ENCODE measurements around the gene COL28A1. TPM values are rescaled to one million over a fixed set of nuclear protein-coding genes. Genes with fewer than 3 reads are reported as not detected.

The COL28A1 gene
- polyA plus RNA-seq, 3 donors, result not detected

GRCh38 chr7:7327423-7327822 is 208.2 kb downstream of the COL28A1 start:
- Histone ChIP-seq H3K9ac (ENCODE audit: insufficient read depth, low read length, poor library complexity, severe bottlenecking) (no peak overlapping the region), H4K20me1 (ENCODE audit: insufficient read depth, low read length) (no peaks in the 10 kb centered on the region), H3K27ac (ENCODE audit: low read depth in 1 of 2, low read length in 2 of 2) (no peak overlapping the region), H3K36me3 (replicated peaks in 1 of 2; ENCODE audit: control insufficient read depth in 1 of 2, insufficient read depth in 2 of 2, low read length in 2 of 2) (no peaks in the 10 kb centered on the region), H3K4me3 (replicated peaks in 1 of 3; ENCODE audit: low read depth in 2 of 3, low read length in 3 of 3) (no peak overlapping the region), H2AFZ (ENCODE audit: insufficient read depth, low read depth, low read length, poor library complexity, severe bottlenecking) (no peak overlapping the region), H3K4me2 (replicated peaks; ENCODE audit: extremely low read depth, low read length, poor library complexity, severe bottlenecking) (no peak overlapping the region), H3K79me2 (ENCODE audit: insufficient read depth, low read length) (no peaks in the 10 kb centered on the region), H3K4me1 (ENCODE audit: control insufficient read depth in 1 of 2, insufficient read depth in 2 of 2, low read length in 2 of 2) (no peaks in the 10 kb centered on the region), H3K9me3 (replicated peaks in 1 of 2; ENCODE audit: control insufficient read depth in 1 of 2, insufficient read depth in 1 of 2, low read length in 2 of 2) (no peaks in the 10 kb centered on the region), H3K27me3 (ENCODE audit: control insufficient read depth in 2 of 2, insufficient read depth in 2 of 2, low read length in 2 of 2) (no peaks in the 10 kb centered on the region)
- no peak for DNase-seq
- Mint-ChIP-seq H3K36me3 (no peaks in the 10 kb centered on the region), H3K27me3 (ENCODE audit: low read depth in 3 of 3) (peaks cover 1 to 5% (median 3%) of the 10 kb centered on the region in 3 donors), H3K9me3 (peaks cover 0 to 9% (median 0%) of the 10 kb centered on the region in 7 donors), H3K4me3 (no peak overlapping the region), H3K4me1 (no peaks in the 10 kb centered on the region), H3K27ac (no peak overlapping the region)
- no CpG with 5 or more reads among the region's 2 CpGs for WGBS (ENCODE audit: insufficient coverage)
- intact Hi-C loops (cut with micrococcal nuclease), result no loop called here
- TF ChIP-seq, protein P1, sequence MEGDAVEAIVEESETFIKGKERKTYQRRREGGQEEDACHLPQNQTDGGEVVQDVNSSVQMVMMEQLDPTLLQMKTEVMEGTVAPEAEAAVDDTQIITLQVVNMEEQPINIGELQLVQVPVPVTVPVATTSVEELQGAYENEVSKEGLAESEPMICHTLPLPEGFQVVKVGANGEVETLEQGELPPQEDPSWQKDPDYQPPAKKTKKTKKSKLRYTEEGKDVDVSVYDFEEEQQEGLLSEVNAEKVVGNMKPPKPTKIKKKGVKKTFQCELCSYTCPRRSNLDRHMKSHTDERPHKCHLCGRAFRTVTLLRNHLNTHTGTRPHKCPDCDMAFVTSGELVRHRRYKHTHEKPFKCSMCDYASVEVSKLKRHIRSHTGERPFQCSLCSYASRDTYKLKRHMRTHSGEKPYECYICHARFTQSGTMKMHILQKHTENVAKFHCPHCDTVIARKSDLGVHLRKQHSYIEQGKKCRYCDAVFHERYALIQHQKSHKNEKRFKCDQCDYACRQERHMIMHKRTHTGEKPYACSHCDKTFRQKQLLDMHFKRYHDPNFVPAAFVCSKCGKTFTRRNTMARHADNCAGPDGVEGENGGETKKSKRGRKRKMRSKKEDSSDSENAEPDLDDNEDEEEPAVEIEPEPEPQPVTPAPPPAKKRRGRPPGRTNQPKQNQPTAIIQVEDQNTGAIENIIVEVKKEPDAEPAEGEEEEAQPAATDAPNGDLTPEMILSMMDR (IDR thresholded peaks at IDR 0.05), result no peak

- H3K4me3 Mint-ChIP-seq, result no peak overlapping the region
These were observed 211.0 kb downstream of the COL28A1 start for GRCh38 chr7:7324698-7325097.

More at GRCh38 chr7:7324698-7325097, 211.0 kb downstream of the COL28A1 start:
- Histone ChIP-seq H4K20me1 (ENCODE audit: insufficient read depth, low read length) (no peaks in the 10 kb centered on the region), H3K27ac (ENCODE audit: low read depth in 1 of 2, low read length in 2 of 2) (no peak overlapping the region), H3K4me1 (ENCODE audit: control insufficient read depth in 1 of 2, insufficient read depth in 2 of 2, low read length in 2 of 2) (no peaks in the 10 kb centered on the region), H3K36me3 (replicated peaks in 1 of 2; ENCODE audit: control insufficient read depth in 1 of 2, insufficient read depth in 2 of 2, low read length in 2 of 2) (no peaks in the 10 kb centered on the region), H3K79me2 (ENCODE audit: insufficient read depth, low read length) (no peaks in the 10 kb centered on the region), H3K27me3 (ENCODE audit: control insufficient read depth in 2 of 2, insufficient read depth in 2 of 2, low read length in 2 of 2) (no peaks in the 10 kb centered on the region), H3K4me2 (replicated peaks; ENCODE audit: extremely low read depth, low read length, poor library complexity, severe bottlenecking) (no peak overlapping the region), H3K9ac (ENCODE audit: insufficient read depth, low read length, poor library complexity, severe bottlenecking) (no peak overlapping the region), H3K9me3 (replicated peaks in 1 of 2; ENCODE audit: control insufficient read depth in 1 of 2, insufficient read depth in 1 of 2, low read length in 2 of 2) (no peaks in the 10 kb centered on the region), H2AFZ (ENCODE audit: insufficient read depth, low read depth, low read length, poor library complexity, severe bottlenecking) (no peak overlapping the region), H3K4me3 (replicated peaks in 1 of 3; ENCODE audit: low read depth in 2 of 3, low read length in 3 of 3) (no peak overlapping the region)
- Mint-ChIP-seq H3K9me3 (peaks cover 0 to 10% (median 0%) of the 10 kb centered on the region in 7 donors), H3K27me3 (ENCODE audit: low read depth in 3 of 3) (peaks cover 1 to 6% (median 5%) of the 10 kb centered on the region in 3 donors), H3K4me1 (no peaks in the 10 kb centered on the region), H3K27ac (no peak overlapping the region), H3K36me3 (no peaks in the 10 kb centered on the region)
- WGBS (ENCODE audit: insufficient coverage), result 71% methylated on average over 1 of the region's 3 CpGs
- intact Hi-C loops (cut with micrococcal nuclease), result no loop called here
- TF ChIP-seq, protein P1 (IDR thresholded peaks at IDR 0.05), result no peak
- DNase-seq, result no peak
